ENCODE results near the gene CALHM3.

The CALHM3 gene

DNA sequence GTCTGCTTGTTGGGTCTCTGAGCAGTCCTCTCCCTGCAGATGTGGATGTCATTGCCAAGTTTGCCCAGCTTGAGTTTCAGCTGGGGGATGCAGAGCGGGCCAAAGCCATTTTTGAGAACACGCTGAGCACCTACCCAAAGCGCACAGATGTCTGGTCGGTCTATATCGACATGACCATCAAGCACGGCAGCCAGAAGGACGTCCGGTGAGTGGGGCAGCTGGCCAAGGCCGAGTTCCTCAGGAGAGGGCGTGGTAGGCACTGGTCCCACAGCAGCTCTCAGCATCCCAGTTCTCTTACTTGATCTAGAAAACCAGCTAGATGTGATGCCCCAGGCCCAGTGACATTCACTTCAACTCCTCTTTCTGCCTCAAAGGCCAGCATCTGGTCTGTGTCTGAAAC, 34.6 kb downstream of the CALHM3 start:
- no peak for ATAC-seq (ENCODE audit: low read depth)
- no peaks in the 10 kb centered on the region for H3K9me3 Mint-ChIP-seq
- peak overlapping the region; percentile 62 for H3K27ac Mint-ChIP-seq
- no peak for DNase-seq (ENCODE audit: low spot score in 2 of 2)
- H3K27me3 Mint-ChIP-seq, result no peaks in the 10 kb centered on the region
- no peak overlapping the region for H3K4me3 Mint-ChIP-seq
- peaks cover 16% of the 10 kb centered on the region for H3K4me1 Mint-ChIP-seq
- H3K36me3 Mint-ChIP-seq, result peaks cover 34% of the 10 kb centered on the region

- peaks cover 9% of the 10 kb centered on the region for H3K4me1 Mint-ChIP-seq
- ATAC-seq (ENCODE audit: low read depth) (no peak), DNase-seq (ENCODE audit: low spot score in 2 of 2) (no peak)
- H3K36me3 Mint-ChIP-seq, result peaks cover 32% of the 10 kb centered on the region
- peak overlapping the region; percentile 74 for H3K27ac Mint-ChIP-seq
- no peaks in the 10 kb centered on the region for H3K9me3 Mint-ChIP-seq
- H3K4me3 Mint-ChIP-seq, result no peak overlapping the region
- no peaks in the 10 kb centered on the region for H3K27me3 Mint-ChIP-seq
Measured at GRCh38 chr10:103443475-103444185, 35.4 kb downstream of the CALHM3 start.

GRCh38 chr10:103442031-103442461, 37.0 kb downstream of the CALHM3 start:
- ATAC-seq (ENCODE audit: low read depth) (no peak), DNase-seq (ENCODE audit: low spot score in 2 of 2) (no peak)
- no peaks in the 10 kb centered on the region for H3K27me3 Mint-ChIP-seq
- peaks cover 5% of the 10 kb centered on the region for H3K4me1 Mint-ChIP-seq
- H3K27ac Mint-ChIP-seq, result no peak overlapping the region
- no peaks in the 10 kb centered on the region for H3K9me3 Mint-ChIP-seq
- peaks cover 38% of the 10 kb centered on the region for H3K36me3 Mint-ChIP-seq
- no peak overlapping the region for H3K4me3 Mint-ChIP-seq

- no peaks in the 10 kb centered on the region for H3K9me3 Mint-ChIP-seq
- peaks cover 4% of the 10 kb centered on the region for H3K4me1 Mint-ChIP-seq
- no peak overlapping the region for H3K27ac Mint-ChIP-seq
- ATAC-seq (ENCODE audit: low read depth) (no peak), DNase-seq (ENCODE audit: low spot score in 2 of 2) (no peak)
- H3K36me3 Mint-ChIP-seq, result peaks cover 39% of the 10 kb centered on the region
- H3K4me3 Mint-ChIP-seq, result no peak overlapping the region
- no peaks in the 10 kb centered on the region for H3K27me3 Mint-ChIP-seq
Measured at GRCh38 chr10:103441611-103442010, 37.4 kb downstream of the CALHM3 start.

DNA sequence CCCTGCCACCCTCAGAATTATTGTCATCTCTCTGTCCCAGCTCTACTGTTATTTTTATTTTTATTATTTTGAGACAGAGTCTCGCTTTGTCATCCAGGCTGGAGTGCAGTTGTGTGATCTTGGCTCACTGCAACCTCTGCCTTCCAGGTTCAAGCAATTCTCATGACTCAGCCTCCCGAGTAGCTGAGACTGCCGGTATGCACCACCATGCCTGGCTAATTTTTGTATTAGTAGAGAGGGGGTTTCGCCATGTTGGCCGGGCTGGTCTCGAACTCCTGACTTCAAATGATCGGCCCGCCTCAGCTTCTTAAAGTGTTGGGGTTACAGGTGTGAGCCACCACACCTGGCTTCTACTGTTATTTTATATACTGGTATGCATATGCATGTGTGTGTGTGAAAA, 37.8 kb downstream of the CALHM3 start:
- H3K36me3 Mint-ChIP-seq, result peaks cover 41% of the 10 kb centered on the region
- H3K27ac Mint-ChIP-seq, result no peak overlapping the region

DNA sequence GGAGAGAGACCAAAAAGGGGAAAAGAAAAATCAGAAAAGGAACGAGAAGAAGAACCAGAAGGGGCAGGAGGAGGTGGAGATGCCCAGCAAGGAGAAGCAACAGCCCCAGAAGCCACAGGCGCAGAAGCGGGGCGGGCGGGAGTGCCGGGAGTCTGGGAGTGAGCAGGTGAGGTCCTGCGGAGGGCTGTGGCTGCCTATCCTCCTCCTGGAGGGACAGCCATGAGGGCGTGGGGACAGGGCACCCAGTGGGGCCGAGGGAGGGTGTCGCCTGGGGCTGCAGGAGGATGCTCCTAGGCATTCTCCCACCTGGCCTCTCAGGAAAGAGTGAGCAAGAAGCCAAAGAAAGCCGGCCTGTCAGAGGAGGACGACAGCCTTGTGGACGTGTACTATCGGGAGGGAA, 38.6 kb downstream of the CALHM3 start:
- H3K4me1 Mint-ChIP-seq, result peaks cover 4% of the 10 kb centered on the region
- no peak overlapping the region for H3K4me3 Mint-ChIP-seq
- DNase-seq (ENCODE audit: low spot score in 2 of 2) (no peak), ATAC-seq (ENCODE audit: low read depth) (no peak)
- no peak overlapping the region for H3K27ac Mint-ChIP-seq
- H3K27me3 Mint-ChIP-seq, result no peaks in the 10 kb centered on the region
- H3K36me3 Mint-ChIP-seq, result peaks cover 40% of the 10 kb centered on the region
- no peaks in the 10 kb centered on the region for H3K9me3 Mint-ChIP-seq

More for the DNA sequence above, 37.8 kb downstream of the CALHM3 start:
- H3K4me3 Mint-ChIP-seq, result no peak overlapping the region
- H3K27me3 Mint-ChIP-seq, result no peaks in the 10 kb centered on the region
- no peaks in the 10 kb centered on the region for H3K9me3 Mint-ChIP-seq
- ATAC-seq (ENCODE audit: low read depth), result no peak
- no peak for DNase-seq (ENCODE audit: low spot score in 2 of 2)
- peaks cover 4% of the 10 kb centered on the region for H3K4me1 Mint-ChIP-seq

- H3K27ac Mint-ChIP-seq, result peak overlapping the region; percentile 19
- peaks cover 37% of the 10 kb centered on the region for H3K36me3 Mint-ChIP-seq
- no peak for DNase-seq (ENCODE audit: low spot score in 2 of 2)
- H3K9me3 Mint-ChIP-seq, result no peaks in the 10 kb centered on the region
- ATAC-seq (ENCODE audit: low read depth), result no peak
- H3K27me3 Mint-ChIP-seq, result no peaks in the 10 kb centered on the region
- H3K4me1 Mint-ChIP-seq, result peaks cover 2% of the 10 kb centered on the region
- no peak overlapping the region for H3K4me3 Mint-ChIP-seq
Measured at GRCh38 chr10:103439776-103440175, 39.3 kb downstream of the CALHM3 start.

DNA sequence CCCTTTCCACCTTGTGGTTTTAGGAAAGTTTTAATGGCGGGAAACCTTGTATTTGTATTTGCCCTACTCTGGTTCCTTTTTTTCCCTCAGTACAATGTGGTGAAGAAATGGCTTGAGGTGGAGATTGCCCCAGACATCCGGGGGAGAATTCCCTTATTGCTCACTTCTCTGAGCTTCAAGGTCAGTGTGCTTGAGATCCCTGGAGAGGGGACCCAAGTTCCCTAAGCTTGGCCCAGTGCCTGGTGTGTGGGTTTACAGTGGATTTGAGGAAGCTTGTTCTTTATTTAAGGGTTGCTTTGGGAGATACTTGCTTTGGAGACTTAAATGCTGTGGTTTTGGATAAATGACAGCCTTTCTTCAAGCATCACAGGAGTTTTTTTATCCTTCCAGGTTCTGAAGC, 45.2 kb downstream of the CALHM3 start:
- Mint-ChIP-seq H3K9me3 (no peaks in the 10 kb centered on the region), H3K4me1 (peaks cover 5% of the 10 kb centered on the region), H3K36me3 (peaks cover 33% of the 10 kb centered on the region), H3K4me3 (no peak overlapping the region), H3K27ac (no peak overlapping the region), H3K27me3 (no peaks in the 10 kb centered on the region)
- ATAC-seq (ENCODE audit: low read depth), result no peak
- DNase-seq (ENCODE audit: low spot score in 2 of 2), result no peak

DNA sequence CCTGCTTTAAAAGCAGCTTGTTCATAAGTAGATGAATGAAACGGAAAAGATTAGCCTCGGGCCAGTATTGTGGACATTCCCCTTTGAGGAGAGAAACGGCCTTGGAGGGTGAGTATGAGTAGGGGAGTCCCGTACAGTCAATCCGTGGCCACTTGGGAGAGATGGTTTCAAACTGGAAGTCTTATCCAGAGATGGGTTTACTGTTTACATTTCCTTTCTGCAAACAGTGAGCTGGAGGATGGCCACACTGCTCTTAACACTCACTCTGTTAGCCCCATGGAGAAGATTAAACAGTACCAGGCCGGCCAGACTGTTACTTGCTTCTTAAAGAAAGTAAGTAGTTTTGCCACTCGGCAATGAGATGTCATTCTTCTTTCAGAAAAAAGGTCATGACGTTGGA, 47.1 kb downstream of the CALHM3 start:
- ATAC-seq (ENCODE audit: low read depth) (no peak), DNase-seq (ENCODE audit: low spot score in 2 of 2) (no peak)
- H3K9me3 Mint-ChIP-seq, result no peaks in the 10 kb centered on the region
- no peak overlapping the region for H3K4me3 Mint-ChIP-seq
- peak overlapping the region; percentile 15 for H3K27ac Mint-ChIP-seq
- H3K36me3 Mint-ChIP-seq, result peaks cover 23% of the 10 kb centered on the region
- H3K4me1 Mint-ChIP-seq, result peaks cover 3% of the 10 kb centered on the region
- no peaks in the 10 kb centered on the region for H3K27me3 Mint-ChIP-seq

DNA sequence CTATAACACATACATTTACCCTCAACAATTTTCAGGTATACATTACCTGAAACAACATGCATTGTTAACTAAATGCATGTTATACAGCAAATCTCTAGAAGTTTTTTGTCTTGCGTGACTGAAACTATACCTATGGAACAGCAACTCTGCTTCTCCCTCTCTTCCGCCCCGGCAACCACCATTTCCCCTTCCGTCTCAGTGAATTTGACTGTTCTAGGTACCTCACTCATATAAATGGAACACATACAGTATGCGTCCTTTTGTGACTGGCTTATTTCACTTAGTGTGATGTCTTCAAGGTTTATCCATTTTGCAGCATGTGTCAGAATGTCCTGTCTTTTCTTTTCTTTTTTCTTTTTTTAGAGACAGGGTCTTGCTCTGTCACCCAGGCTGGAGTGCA, 49.4 kb downstream of the CALHM3 start:
- Mint-ChIP-seq H3K9me3 (no peaks in the 10 kb centered on the region), H3K4me3 (no peak overlapping the region), H3K27ac (no peak overlapping the region), H3K4me1 (peaks cover 3% of the 10 kb centered on the region), H3K27me3 (no peaks in the 10 kb centered on the region), H3K36me3 (peaks cover 26% of the 10 kb centered on the region)
- no peak for DNase-seq (ENCODE audit: low spot score in 2 of 2)
- no peak for ATAC-seq (ENCODE audit: low read depth)

DNA sequence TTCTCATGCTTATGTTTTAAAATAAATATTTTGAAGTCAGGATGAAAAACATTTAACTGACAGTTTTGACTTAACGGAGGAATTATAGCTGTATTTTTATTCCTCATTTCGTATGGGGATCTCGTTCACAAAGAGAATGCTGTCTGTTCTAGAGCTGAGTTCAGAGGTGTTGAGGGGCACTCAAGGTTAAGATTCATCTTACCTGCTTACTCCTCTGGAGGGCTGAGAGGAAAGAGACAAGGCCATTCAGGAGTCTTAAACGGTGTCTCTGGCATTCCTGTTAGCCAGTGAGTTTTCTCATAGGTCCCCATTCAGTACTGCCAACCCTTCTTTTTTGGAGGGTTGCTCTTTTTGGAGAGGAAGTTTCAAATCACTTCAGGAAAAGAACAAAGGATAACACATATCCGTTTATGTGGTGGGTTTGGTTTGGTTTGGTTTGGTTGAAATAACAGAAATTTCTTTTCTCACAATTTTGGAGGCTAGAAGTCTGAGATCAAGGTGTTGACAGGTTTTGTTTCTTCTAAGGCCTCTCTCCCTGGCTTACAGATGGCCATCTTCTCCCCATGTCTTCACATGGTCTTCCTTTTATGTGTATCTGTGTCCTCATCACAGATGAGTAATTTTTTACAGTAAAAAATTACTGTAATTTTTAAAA, 49.9 kb downstream of the CALHM3 start:
- Mint-ChIP-seq H3K36me3 (peaks cover 31% of the 10 kb centered on the region), H3K27ac (peak overlapping the region; percentile 14), H3K27me3 (no peaks in the 10 kb centered on the region), H3K9me3 (no peaks in the 10 kb centered on the region), H3K4me3 (no peak overlapping the region), H3K4me1 (peaks cover 3% of the 10 kb centered on the region)
- DNase-seq (ENCODE audit: low spot score in 2 of 2) (no peak), ATAC-seq (ENCODE audit: low read depth) (no peak)

DNA sequence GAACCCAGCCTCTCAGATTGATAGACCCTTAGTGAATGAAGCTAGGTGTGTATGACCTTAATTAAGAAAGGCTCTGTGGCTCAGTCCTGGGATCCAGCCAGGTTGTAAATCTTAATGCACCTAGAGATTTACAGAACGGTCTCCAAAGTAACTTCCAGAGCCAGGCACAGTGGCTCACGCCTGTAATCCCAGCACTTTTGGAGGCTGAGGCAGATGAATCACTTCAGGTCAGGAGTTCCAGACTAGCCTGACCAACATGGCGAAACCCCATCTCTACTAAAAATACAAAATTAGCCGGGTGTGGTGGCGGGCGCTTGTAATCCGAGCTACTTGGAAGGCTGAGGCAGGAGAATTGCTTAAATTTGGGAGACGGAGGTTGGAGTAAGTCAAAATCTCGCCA, 51.2 kb downstream of the CALHM3 start:
- peaks cover 3% of the 10 kb centered on the region for H3K4me1 Mint-ChIP-seq
- no peak overlapping the region for H3K27ac Mint-ChIP-seq
- no peaks in the 10 kb centered on the region for H3K9me3 Mint-ChIP-seq
- H3K4me3 Mint-ChIP-seq, result no peak overlapping the region
- DNase-seq (ENCODE audit: low spot score in 2 of 2), result no peak
- ATAC-seq (ENCODE audit: low read depth), result no peak
- H3K27me3 Mint-ChIP-seq, result no peaks in the 10 kb centered on the region
- peaks cover 32% of the 10 kb centered on the region for H3K36me3 Mint-ChIP-seq

DNA sequence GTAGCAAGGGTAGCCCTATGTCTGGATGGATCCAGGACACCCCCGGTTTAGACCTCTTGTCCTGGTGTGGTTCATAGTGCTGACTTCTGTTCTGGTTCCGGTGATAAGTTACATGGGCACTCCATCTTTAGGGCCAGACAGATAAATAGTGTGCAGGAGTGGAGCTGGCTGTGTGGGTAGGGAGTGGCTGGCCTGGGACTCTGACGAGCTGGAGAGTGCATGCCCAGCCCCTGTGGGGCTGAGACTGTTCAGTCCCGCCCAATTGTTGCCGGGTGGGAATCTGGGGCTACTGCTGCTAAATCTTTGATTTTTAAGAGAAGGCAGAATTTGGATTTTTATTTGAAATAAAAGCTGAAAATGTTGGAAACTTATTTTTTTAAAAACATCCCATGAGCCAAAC, 55.3 kb downstream of the CALHM3 start:
- ATAC-seq (ENCODE audit: low read depth) (no peak), DNase-seq (ENCODE audit: low spot score in 2 of 2) (no peak)
- H3K27me3 Mint-ChIP-seq, result no peaks in the 10 kb centered on the region
- H3K9me3 Mint-ChIP-seq, result no peaks in the 10 kb centered on the region
- peaks cover 29% of the 10 kb centered on the region for H3K36me3 Mint-ChIP-seq
- H3K27ac Mint-ChIP-seq, result peak overlapping the region; percentile 21
- no peak overlapping the region for H3K4me3 Mint-ChIP-seq
- H3K4me1 Mint-ChIP-seq, result no peaks in the 10 kb centered on the region
